Measurements from ENCODE around the gene PHF3. TPM values are rescaled to one million over a fixed set of nuclear protein-coding genes. Genes with fewer than 3 reads are reported as not detected.

The PHF3 gene
- polyA plus RNA-seq, 2 of the 4 experiments (the other 2 are of a cell fraction) = 13.9 to 28.4 TPM

GRCh38 chr6:63708631-63709030 lies 73.0 kb downstream of the PHF3 start:
- ChIA-PET POLR2A (no interaction called here), CTCF (interaction anchor here (1.7 kb wide), 1 partner anchor 110 kb away, joined by 3 read pairs; no protein-coding TSS in a partner anchor)
- no peak overlapping the region for H3K4me3 ChIP-seq
- no peak overlapping the region for H3K27ac ChIP-seq
- no peaks in the 10 kb centered on the region for H3K9me3 ChIP-seq
- 86% methylated on average over 1 of the region's 1 CpG for WGBS (ENCODE audit: missing lambda C conversion rate)
- TF ChIP-seq, protein P1, sequence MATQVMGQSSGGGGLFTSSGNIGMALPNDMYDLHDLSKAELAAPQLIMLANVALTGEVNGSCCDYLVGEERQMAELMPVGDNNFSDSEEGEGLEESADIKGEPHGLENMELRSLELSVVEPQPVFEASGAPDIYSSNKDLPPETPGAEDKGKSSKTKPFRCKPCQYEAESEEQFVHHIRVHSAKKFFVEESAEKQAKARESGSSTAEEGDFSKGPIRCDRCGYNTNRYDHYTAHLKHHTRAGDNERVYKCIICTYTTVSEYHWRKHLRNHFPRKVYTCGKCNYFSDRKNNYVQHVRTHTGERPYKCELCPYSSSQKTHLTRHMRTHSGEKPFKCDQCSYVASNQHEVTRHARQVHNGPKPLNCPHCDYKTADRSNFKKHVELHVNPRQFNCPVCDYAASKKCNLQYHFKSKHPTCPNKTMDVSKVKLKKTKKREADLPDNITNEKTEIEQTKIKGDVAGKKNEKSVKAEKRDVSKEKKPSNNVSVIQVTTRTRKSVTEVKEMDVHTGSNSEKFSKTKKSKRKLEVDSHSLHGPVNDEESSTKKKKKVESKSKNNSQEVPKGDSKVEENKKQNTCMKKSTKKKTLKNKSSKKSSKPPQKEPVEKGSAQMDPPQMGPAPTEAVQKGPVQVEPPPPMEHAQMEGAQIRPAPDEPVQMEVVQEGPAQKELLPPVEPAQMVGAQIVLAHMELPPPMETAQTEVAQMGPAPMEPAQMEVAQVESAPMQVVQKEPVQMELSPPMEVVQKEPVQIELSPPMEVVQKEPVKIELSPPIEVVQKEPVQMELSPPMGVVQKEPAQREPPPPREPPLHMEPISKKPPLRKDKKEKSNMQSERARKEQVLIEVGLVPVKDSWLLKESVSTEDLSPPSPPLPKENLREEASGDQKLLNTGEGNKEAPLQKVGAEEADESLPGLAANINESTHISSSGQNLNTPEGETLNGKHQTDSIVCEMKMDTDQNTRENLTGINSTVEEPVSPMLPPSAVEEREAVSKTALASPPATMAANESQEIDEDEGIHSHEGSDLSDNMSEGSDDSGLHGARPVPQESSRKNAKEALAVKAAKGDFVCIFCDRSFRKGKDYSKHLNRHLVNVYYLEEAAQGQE (IDR thresholded peaks at IDR 0.05) = no peak
- TF ChIP-seq BHLHE40 (IDR thresholded peaks at IDR 0.05; ENCODE audit: low read depth, low read length) (no peak), TFCP2L1 (CRISPR knock-in tag; IDR thresholded peaks at IDR 0.05) (no peak), E2F6 (IDR thresholded peaks at IDR 0.05; ENCODE audit: borderline replicate concordance, low read depth) (no peak), ZSCAN20 (CRISPR knock-in tag; IDR thresholded peaks at IDR 0.05) (no peak), TP53 (CRISPR knock-in tag; IDR thresholded peaks at IDR 0.05) (no peak), POLR2A (IDR thresholded peaks at IDR 0.05; ENCODE audit: low read length) (no peak), CBX2 (IDR thresholded peaks at IDR 0.05; ENCODE audit: borderline replicate concordance, low read depth) (no peak), FOXS1 (CRISPR knock-in tag; IDR thresholded peaks at IDR 0.05) (no peak), ATOH8 (CRISPR knock-in tag; IDR thresholded peaks at IDR 0.05; ENCODE audit: low read depth) (no peak), KDM5A (IDR thresholded peaks at IDR 0.05) (no peak)
- DNase-seq (ENCODE audit: low read depth in 1 of 2, low spot score in 1 of 2) (no peak), ATAC-seq (no peak), FAIRE-seq (no peak)
- peaks cover 7% of the 10 kb centered on the region; the same call in 1 of the 3 replicates for H3K4me1 ChIP-seq
- no peak overlapping the region for H3K4me2 ChIP-seq

- FAIRE-seq (no peak), ATAC-seq (no peak), DNase-seq (ENCODE audit: low read depth in 1 of 2, low spot score in 1 of 2) (no peak)
- Histone ChIP-seq H3K4me1 (peaks cover 7% of the 10 kb centered on the region; the same call in 1 of the 3 replicates), H3K4me2 (no peak overlapping the region), H3K9me3 (no peaks in the 10 kb centered on the region), H3K27ac (no peak overlapping the region), H3K4me3 (no peak overlapping the region)
- TF ChIP-seq MAZ (IDR thresholded peaks at IDR 0.05; ENCODE audit: borderline replicate concordance, low read depth, low read length) (no peak), ZFP36 (IDR thresholded peaks at IDR 0.05; ENCODE audit: borderline replicate concordance, partially characterized antibody) (no peak), EP300 (IDR thresholded peaks at IDR 0.05) (no peak), HOXB5 (CRISPR knock-in tag; IDR thresholded peaks at IDR 0.05) (no peak), ZNF302 (CRISPR knock-in tag; IDR thresholded peaks at IDR 0.05) (no peak), KDM1A (IDR thresholded peaks at IDR 0.05; ENCODE audit: low read depth) (no peak), RCOR1 (IDR thresholded peaks at IDR 0.05; ENCODE audit: low read depth, low read length) (no peak), TFCP2L1 (CRISPR knock-in tag; IDR thresholded peaks at IDR 0.05) (no peak)
- TF ChIP-seq, protein P2, sequence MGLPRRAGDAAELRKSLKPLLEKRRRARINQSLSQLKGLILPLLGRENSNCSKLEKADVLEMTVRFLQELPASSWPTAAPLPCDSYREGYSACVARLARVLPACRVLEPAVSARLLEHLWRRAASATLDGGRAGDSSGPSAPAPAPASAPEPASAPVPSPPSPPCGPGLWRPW (IDR thresholded peaks at IDR 0.05) = no peak
- CTCF ChIA-PET = interaction anchor here (1.7 kb wide), 1 partner anchor 110 kb away, joined by 3 read pairs; no protein-coding TSS in a partner anchor
- POLR2A ChIA-PET = no interaction called here
These were observed 73.5 kb downstream of the PHF3 start for GRCh38 chr6:63709148-63709547.

- H3K9me3 ChIP-seq = no peaks in the 10 kb centered on the region
- TF ChIP-seq SREBF2 (IDR thresholded peaks at IDR 0.05) (no peak), RNF2 (IDR thresholded peaks at IDR 0.05; ENCODE audit: borderline replicate concordance, low read depth) (no peak), FOXS1 (CRISPR knock-in tag; IDR thresholded peaks at IDR 0.05) (no peak), ESRRA (IDR thresholded peaks at IDR 0.05; ENCODE audit: borderline replicate concordance, low read length) (no peak), HEYL (CRISPR knock-in tag; IDR thresholded peaks at IDR 0.05) (no peak), JUNB (IDR thresholded peaks at IDR 0.05) (no peak), KDM1A (IDR thresholded peaks at IDR 0.05; ENCODE audit: low read depth) (no peak), E2F6 (IDR thresholded peaks at IDR 0.05; ENCODE audit: borderline replicate concordance, low read depth) (no peak)
- TF ChIP-seq, protein P3, sequence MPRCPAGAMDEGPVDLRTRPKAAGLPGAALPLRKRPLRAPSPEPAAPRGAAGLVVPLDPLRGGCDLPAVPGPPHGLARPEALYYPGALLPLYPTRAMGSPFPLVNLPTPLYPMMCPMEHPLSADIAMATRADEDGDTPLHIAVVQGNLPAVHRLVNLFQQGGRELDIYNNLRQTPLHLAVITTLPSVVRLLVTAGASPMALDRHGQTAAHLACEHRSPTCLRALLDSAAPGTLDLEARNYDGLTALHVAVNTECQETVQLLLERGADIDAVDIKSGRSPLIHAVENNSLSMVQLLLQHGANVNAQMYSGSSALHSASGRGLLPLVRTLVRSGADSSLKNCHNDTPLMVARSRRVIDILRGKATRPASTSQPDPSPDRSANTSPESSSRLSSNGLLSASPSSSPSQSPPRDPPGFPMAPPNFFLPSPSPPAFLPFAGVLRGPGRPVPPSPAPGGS (IDR thresholded peaks at IDR 0.05) = no peak
- DNase-seq (ENCODE audit: low read depth in 1 of 2, low spot score in 1 of 2) (no peak), FAIRE-seq (no peak), ATAC-seq (no peak)
- POLR2A ChIA-PET = no interaction called here
- peaks cover 5% of the 10 kb centered on the region; the same call in 1 of the 3 replicates for H3K4me1 ChIP-seq
- H3K4me3 ChIP-seq = no peak overlapping the region
- CTCF ChIA-PET = no interaction called here
- 91% methylated on average over 6 of the region's 6 CpGs for WGBS (ENCODE audit: missing lambda C conversion rate)
- no peak overlapping the region for H3K4me2 ChIP-seq
- H3K27ac ChIP-seq = no peak overlapping the region
These were observed 77.7 kb downstream of the PHF3 start for GRCh38 chr6:63713332-63713731.
